Dendritic cell treated with granulocyte-macrophage colony-stimulating factor and Interleukin-4, amounts not matched to agents 40 ng/mL and 50 ng/mL, for 4 days (primary cell): Measurements from ENCODE around the gene UQCRC1.
A peak's percentile ranks its signal among the peaks of the same experiment; 100 is the strongest.

Source experiments
- H3K27ac Mint-ChIP-seq: one replicate; pipeline ENCODE4 v1.8.0; 2022; ENCODE audit warnings: mild to moderate bottlenecking, mixed read lengths
- H3K27me3 Mint-ChIP-seq: one replicate; pipeline ENCODE4 v1.8.0; 2022; ENCODE audit warnings: mild to moderate bottlenecking, mixed read lengths
- H3K36me3 Mint-ChIP-seq: one replicate; pipeline ENCODE4 v1.8.0; 2022; ENCODE audit warnings: low read depth, mixed read lengths
- H3K4me1 Mint-ChIP-seq: one replicate; pipeline ENCODE4 v1.8.0; 2022; ENCODE audit warnings: low read depth, mixed read lengths
- H3K4me3 Mint-ChIP-seq: one replicate; pipeline ENCODE4 v1.8.0; 2022; ENCODE audit warnings: mild to moderate bottlenecking, moderate library complexity, mixed read lengths
- H3K9me3 Mint-ChIP-seq: one replicate; pipeline ENCODE4 v1.8.0; 2022; ENCODE audit warnings: mixed read lengths
- intact Hi-C: fragments of 100-400 bp; cut with micrococcal nuclease; formaldehyde crosslinking; loops from one replicate; pipeline ENCODE4 v1.15.0; 2022

Gene UQCRC1

GRCh38 chr3:48641396-48641795 is 31.9 kb upstream of the UQCRC1 start:
- intact Hi-C loops = no loop called here
- peaks cover 3% of the 10 kb centered on the region for H3K27me3 Mint-ChIP-seq
- no peaks in the 10 kb centered on the region for H3K9me3 Mint-ChIP-seq
- H3K27ac Mint-ChIP-seq = no peak overlapping the region
- no peak overlapping the region for H3K4me3 Mint-ChIP-seq
- peaks cover 13% of the 10 kb centered on the region for H3K36me3 Mint-ChIP-seq
- H3K4me1 Mint-ChIP-seq = peaks cover 2% of the 10 kb centered on the region

- H3K27ac Mint-ChIP-seq = no peak overlapping the region
- H3K9me3 Mint-ChIP-seq = no peaks in the 10 kb centered on the region
- H3K36me3 Mint-ChIP-seq = peaks cover 13% of the 10 kb centered on the region
- no peak overlapping the region for H3K4me3 Mint-ChIP-seq
- peaks cover 3% of the 10 kb centered on the region for H3K27me3 Mint-ChIP-seq
- intact Hi-C loops = loop anchor here (5.0 kb wide), 1 partner anchor 83 kb away; the partner anchor contains the start of gene PFKFB4
- H3K4me1 Mint-ChIP-seq = peaks cover 12% of the 10 kb centered on the region
Observed at GRCh38 chr3:48639944-48640606, 30.6 kb upstream of the UQCRC1 start.

GRCh38 chr3:48637305-48637704 is 27.9 kb upstream of the UQCRC1 start:
- no peak overlapping the region for H3K4me3 Mint-ChIP-seq
- H3K27me3 Mint-ChIP-seq = peaks cover 3% of the 10 kb centered on the region
- H3K9me3 Mint-ChIP-seq = no peaks in the 10 kb centered on the region
- intact Hi-C loops = loop anchor here (5.0 kb wide), 1 partner anchor 80 kb away; the partner anchor contains the start of gene PFKFB4
- H3K4me1 Mint-ChIP-seq = peaks cover 34% of the 10 kb centered on the region
- no peak overlapping the region for H3K27ac Mint-ChIP-seq
- H3K36me3 Mint-ChIP-seq = peaks cover 27% of the 10 kb centered on the region

GRCh38 chr3:48636149-48636655 is 26.8 kb upstream of the UQCRC1 start:
- Mint-ChIP-seq H3K4me3 (peak overlapping the region; percentile 88), H3K4me1 (peaks cover 40% of the 10 kb centered on the region), H3K36me3 (peaks cover 31% of the 10 kb centered on the region), H3K27me3 (peaks cover 3% of the 10 kb centered on the region), H3K27ac (peak overlapping the region; percentile 86), H3K9me3 (no peaks in the 10 kb centered on the region)
- intact Hi-C loops = loop anchor here (5.0 kb wide), 1 partner anchor 79 kb away; the partner anchor contains the start of gene PFKFB4

GRCh38 chr3:48635222-48636021 is 26.0 kb upstream of the UQCRC1 start, which contains the start of gene SLC26A6:
TSS of gene SLC26A6 (minus strand) at chr3:48635461. CDS start at chr3:48635393, 68 bp downstream.
- intact Hi-C loops = loop anchor here (1.0 to 5.0 kb wide), 3 partner anchors 26 to 78 kb away; partner anchors contain the start of genes NCKIPSD, PFKFB4 and UQCRC1
- Mint-ChIP-seq H3K4me3 (peak within 1 kb of the TSS; percentile 88), H3K9me3 (no peaks in the 10 kb centered on the region), H3K27me3 (peaks cover 3% of the 10 kb centered on the region), H3K36me3 (peaks cover 39% of the 10 kb centered on the region), H3K27ac (peak within 1 kb of the TSS; percentile 86), H3K4me1 (peaks cover 40% of the 10 kb centered on the region)

- Mint-ChIP-seq H3K27me3 (peaks cover 3% of the 10 kb centered on the region), H3K36me3 (peaks cover 45% of the 10 kb centered on the region), H3K4me3 (peak overlapping the region; percentile 88), H3K4me1 (peaks cover 40% of the 10 kb centered on the region), H3K9me3 (no peaks in the 10 kb centered on the region), H3K27ac (peak overlapping the region; percentile 86)
- intact Hi-C loops = loop anchor here (1.0 to 5.0 kb wide), 3 partner anchors 25 to 77 kb away; partner anchors contain the start of genes NCKIPSD, PFKFB4 and UQCRC1
Observed at GRCh38 chr3:48634661-48635221, 25.3 kb upstream of the UQCRC1 start.

- H3K9me3 Mint-ChIP-seq = no peaks in the 10 kb centered on the region
- no peak overlapping the region for H3K27ac Mint-ChIP-seq
- peaks cover 1% of the 10 kb centered on the region for H3K27me3 Mint-ChIP-seq
- H3K36me3 Mint-ChIP-seq = peaks cover 49% of the 10 kb centered on the region
- no peak overlapping the region for H3K4me3 Mint-ChIP-seq
- intact Hi-C loops = no loop called here
- H3K4me1 Mint-ChIP-seq = peaks cover 40% of the 10 kb centered on the region
Observed at GRCh38 chr3:48633743-48634142, 24.3 kb upstream of the UQCRC1 start.

GRCh38 chr3:48633256-48633655 is 23.8 kb upstream of the UQCRC1 start:
- intact Hi-C loops = no loop called here
- peaks cover 54% of the 10 kb centered on the region for H3K36me3 Mint-ChIP-seq
- no peak overlapping the region for H3K27ac Mint-ChIP-seq
- H3K4me1 Mint-ChIP-seq = peaks cover 40% of the 10 kb centered on the region
- peaks cover 1% of the 10 kb centered on the region for H3K27me3 Mint-ChIP-seq
- no peak overlapping the region for H3K4me3 Mint-ChIP-seq
- no peaks in the 10 kb centered on the region for H3K9me3 Mint-ChIP-seq

GRCh38 chr3:48631516-48632448 is 22.3 kb upstream of the UQCRC1 start:
- Mint-ChIP-seq H3K4me1 (peaks cover 40% of the 10 kb centered on the region), H3K36me3 (peaks cover 69% of the 10 kb centered on the region), H3K4me3 (no peak overlapping the region), H3K27ac (no peak overlapping the region), H3K9me3 (no peaks in the 10 kb centered on the region), H3K27me3 (no peaks in the 10 kb centered on the region)
- intact Hi-C loops = no loop called here

GRCh38 chr3:48630833-48631232 is 21.4 kb upstream of the UQCRC1 start:
- no peak overlapping the region for H3K27ac Mint-ChIP-seq

GRCh38 chr3:48630407-48630806 is 21.0 kb upstream of the UQCRC1 start:
- Mint-ChIP-seq H3K27ac (no peak overlapping the region), H3K9me3 (no peaks in the 10 kb centered on the region), H3K4me3 (no peak overlapping the region), H3K27me3 (no peaks in the 10 kb centered on the region), H3K36me3 (peaks cover 83% of the 10 kb centered on the region), H3K4me1 (peaks cover 28% of the 10 kb centered on the region)
- intact Hi-C loops = no loop called here

More at GRCh38 chr3:48630833-48631232, 21.4 kb upstream of the UQCRC1 start:
- no peaks in the 10 kb centered on the region for H3K27me3 Mint-ChIP-seq
- intact Hi-C loops = no loop called here
- no peak overlapping the region for H3K4me3 Mint-ChIP-seq
- H3K4me1 Mint-ChIP-seq = peaks cover 32% of the 10 kb centered on the region
- peaks cover 79% of the 10 kb centered on the region for H3K36me3 Mint-ChIP-seq
- H3K9me3 Mint-ChIP-seq = no peaks in the 10 kb centered on the region

- no peaks in the 10 kb centered on the region for H3K9me3 Mint-ChIP-seq
- H3K36me3 Mint-ChIP-seq = peaks cover 88% of the 10 kb centered on the region
- H3K27ac Mint-ChIP-seq = no peak overlapping the region
- H3K4me1 Mint-ChIP-seq = peaks cover 28% of the 10 kb centered on the region
- no peak overlapping the region for H3K4me3 Mint-ChIP-seq
- no peaks in the 10 kb centered on the region for H3K27me3 Mint-ChIP-seq
- intact Hi-C loops = no loop called here
Observed at GRCh38 chr3:48629894-48630293, 20.4 kb upstream of the UQCRC1 start.
